HepG2 (cell line): ENCODE results near the gene LENEP. TPM values are rescaled to one million over a fixed set of nuclear protein-coding genes. Genes with fewer than 3 reads are reported as not detected.

Experiments
- ATF1 ChIP-seq: IDR thresholded peaks from 2 replicates; pipeline ENCODE4 v1.6.1; 2016; ENCODE audit warnings: mild to moderate bottlenecking, control low read depth
- SP2 ChIP-seq: sonication (generic); formaldehyde crosslinking; IDR thresholded peaks from 2 replicates; pipeline ENCODE4 v1.5.1; 2020; ENCODE audit warnings: mild to moderate bottlenecking, missing genetic modification reagents
- ZBTB7A ChIP-seq: sonication (generic); formaldehyde crosslinking; IDR thresholded peaks from 2 replicates; pipeline ENCODE4 v1.8.0; 2022; ENCODE audit warnings: mild to moderate bottlenecking, missing genetic modification reagents
- ZNF232 ChIP-seq: sonication (generic); formaldehyde crosslinking; IDR thresholded peaks from 2 replicates; pipeline ENCODE4 v1.4.0; 2020; ENCODE audit warnings: missing genetic modification reagents, borderline replicate concordance
- ZNF775 ChIP-seq: sonication (generic); formaldehyde crosslinking; IDR thresholded peaks from 2 replicates; pipeline ENCODE4 v1.4.0; 2020; ENCODE audit warnings: missing genetic modification reagents, mild to moderate bottlenecking, moderate library complexity, borderline replicate concordance
- polyA plus RNA-seq, 8 experiments: library from polyadenylated mRNA; depleted of rRNA in 3 of 8; stranded (reverse) in 7 of 8; unstranded in 1 of 8; fragments of >200 nt; fragmentation: Illumina TruSeq in 4 of 8; extraction: Trizol in 4 of 8; gene quantifications; 2 replicates each; pipeline versions ENCODE4 v1.2.1 to v1.2.3, GENCODE V29; 2011 to 2016; ENCODE audit warnings: low read depth in 4 of 8, missing spikeins in 1 of 8, mixed read lengths in 1 of 8; ENCODE audit not compliant: insufficient read depth in 1 of 8
- total RNA-seq, 5 experiments: library from RNA; depleted of rRNA; stranded (reverse); fragments of >200 nt; fragmentation: Illumina TruSeq; extraction: Trizol; gene quantifications; 2 replicates each; pipeline ENCODE4 v1.2.3, GENCODE V29; 2016; ENCODE audit warnings: low read depth in 1 of 5
- TF ChIP-seq, protein P1 (sequence below): sonication (generic); formaldehyde crosslinking; IDR thresholded peaks from 2 replicates; pipeline ENCODE4 v1.5.0; 2020; ENCODE audit warnings: mild to moderate bottlenecking, missing genetic modification reagents
- TF ChIP-seq, protein P2 (sequence below): sonication (generic); formaldehyde crosslinking; IDR thresholded peaks from 2 replicates; pipeline ENCODE4 v1.4.0; 2020; ENCODE audit warnings: missing genetic modification reagents
- TF ChIP-seq, protein P3 (sequence below): sonication (generic); formaldehyde crosslinking; IDR thresholded peaks from 2 replicates; pipeline ENCODE4 v1.9.0; 2022; ENCODE audit warnings: missing genetic modification reagents, mild to moderate bottlenecking, borderline replicate concordance
- TF ChIP-seq, protein P4 (sequence below): sonication (generic); formaldehyde crosslinking; IDR thresholded peaks from 2 replicates; pipeline ENCODE4 v1.9.0; 2021; ENCODE audit warnings: missing genetic modification reagents, borderline replicate concordance
- TF ChIP-seq, protein P5 (sequence below): IDR thresholded peaks from 2 replicates; pipeline ENCODE4 v1.6.1; 2016; ENCODE audit warnings: low read depth, missing genetic modification reagents, missing compliant biosample characterization

LENEP gene
- total and polyA plus RNA-seq, 2 of the 13 experiments (the other 11 are each of a cell fraction or from before 2014, with no cell fraction given) = 0.29 TPM; not detected in 1

DNA sequence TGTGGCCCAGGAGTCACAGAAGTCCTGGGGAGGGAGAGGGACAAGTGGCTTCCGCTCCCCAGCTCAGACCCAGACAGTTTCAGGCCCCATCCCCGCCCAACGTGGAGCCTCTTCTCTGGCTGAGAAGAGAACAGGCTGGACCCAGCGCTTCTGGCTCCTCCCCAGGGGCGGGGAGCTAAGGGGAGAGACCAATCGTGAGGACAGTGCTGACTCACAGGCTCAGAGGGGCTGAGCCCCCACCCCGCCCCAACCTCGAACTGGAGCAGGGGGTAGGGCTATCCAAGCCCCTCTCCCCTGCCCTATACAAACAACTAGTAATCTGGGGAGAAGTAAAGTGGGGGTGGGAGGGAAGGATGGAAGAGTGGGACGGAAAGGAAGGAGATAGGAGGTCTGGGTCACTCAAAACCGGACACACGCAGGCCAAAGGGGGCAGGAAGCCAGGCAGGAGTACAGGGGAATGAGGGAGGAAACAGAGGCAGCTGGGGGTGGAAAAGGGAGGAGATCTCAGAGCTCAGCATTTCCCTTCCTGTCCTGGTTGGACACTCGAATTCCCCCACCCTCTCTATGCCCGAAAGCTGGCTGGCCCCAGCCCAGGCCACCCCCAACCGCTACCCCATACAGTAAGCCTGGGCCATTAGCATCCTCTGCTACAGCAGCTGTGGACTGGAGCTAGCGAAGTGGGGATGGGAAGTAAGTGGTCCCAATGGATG, 22.6 kb upstream of the LENEP start, which contains the start of gene SHC1 (continued):
- no peak for TF ChIP-seq ZNF232 (CRISPR knock-in tag)
- peak; percentile 44; the same call in 1 of the 2 replicates for TF ChIP-seq ATF1 (CRISPR knock-in tag)
- TF ChIP-seq, protein P1, sequence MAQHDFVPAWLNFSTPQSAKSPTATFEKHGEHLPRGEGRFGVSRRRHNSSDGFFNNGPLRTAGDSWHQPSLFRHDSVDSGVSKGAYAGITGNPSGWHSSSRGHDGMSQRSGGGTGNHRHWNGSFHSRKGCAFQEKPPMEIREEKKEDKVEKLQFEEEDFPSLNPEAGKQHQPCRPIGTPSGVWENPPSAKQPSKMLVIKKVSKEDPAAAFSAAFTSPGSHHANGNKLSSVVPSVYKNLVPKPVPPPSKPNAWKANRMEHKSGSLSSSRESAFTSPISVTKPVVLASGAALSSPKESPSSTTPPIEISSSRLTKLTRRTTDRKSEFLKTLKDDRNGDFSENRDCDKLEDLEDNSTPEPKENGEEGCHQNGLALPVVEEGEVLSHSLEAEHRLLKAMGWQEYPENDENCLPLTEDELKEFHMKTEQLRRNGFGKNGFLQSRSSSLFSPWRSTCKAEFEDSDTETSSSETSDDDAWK (CRISPR knock-in tag) = no peak
- TF ChIP-seq ZBTB7A = peak; percentile 75; the same call in 1 of the 2 replicates
- TF ChIP-seq, protein P2, sequence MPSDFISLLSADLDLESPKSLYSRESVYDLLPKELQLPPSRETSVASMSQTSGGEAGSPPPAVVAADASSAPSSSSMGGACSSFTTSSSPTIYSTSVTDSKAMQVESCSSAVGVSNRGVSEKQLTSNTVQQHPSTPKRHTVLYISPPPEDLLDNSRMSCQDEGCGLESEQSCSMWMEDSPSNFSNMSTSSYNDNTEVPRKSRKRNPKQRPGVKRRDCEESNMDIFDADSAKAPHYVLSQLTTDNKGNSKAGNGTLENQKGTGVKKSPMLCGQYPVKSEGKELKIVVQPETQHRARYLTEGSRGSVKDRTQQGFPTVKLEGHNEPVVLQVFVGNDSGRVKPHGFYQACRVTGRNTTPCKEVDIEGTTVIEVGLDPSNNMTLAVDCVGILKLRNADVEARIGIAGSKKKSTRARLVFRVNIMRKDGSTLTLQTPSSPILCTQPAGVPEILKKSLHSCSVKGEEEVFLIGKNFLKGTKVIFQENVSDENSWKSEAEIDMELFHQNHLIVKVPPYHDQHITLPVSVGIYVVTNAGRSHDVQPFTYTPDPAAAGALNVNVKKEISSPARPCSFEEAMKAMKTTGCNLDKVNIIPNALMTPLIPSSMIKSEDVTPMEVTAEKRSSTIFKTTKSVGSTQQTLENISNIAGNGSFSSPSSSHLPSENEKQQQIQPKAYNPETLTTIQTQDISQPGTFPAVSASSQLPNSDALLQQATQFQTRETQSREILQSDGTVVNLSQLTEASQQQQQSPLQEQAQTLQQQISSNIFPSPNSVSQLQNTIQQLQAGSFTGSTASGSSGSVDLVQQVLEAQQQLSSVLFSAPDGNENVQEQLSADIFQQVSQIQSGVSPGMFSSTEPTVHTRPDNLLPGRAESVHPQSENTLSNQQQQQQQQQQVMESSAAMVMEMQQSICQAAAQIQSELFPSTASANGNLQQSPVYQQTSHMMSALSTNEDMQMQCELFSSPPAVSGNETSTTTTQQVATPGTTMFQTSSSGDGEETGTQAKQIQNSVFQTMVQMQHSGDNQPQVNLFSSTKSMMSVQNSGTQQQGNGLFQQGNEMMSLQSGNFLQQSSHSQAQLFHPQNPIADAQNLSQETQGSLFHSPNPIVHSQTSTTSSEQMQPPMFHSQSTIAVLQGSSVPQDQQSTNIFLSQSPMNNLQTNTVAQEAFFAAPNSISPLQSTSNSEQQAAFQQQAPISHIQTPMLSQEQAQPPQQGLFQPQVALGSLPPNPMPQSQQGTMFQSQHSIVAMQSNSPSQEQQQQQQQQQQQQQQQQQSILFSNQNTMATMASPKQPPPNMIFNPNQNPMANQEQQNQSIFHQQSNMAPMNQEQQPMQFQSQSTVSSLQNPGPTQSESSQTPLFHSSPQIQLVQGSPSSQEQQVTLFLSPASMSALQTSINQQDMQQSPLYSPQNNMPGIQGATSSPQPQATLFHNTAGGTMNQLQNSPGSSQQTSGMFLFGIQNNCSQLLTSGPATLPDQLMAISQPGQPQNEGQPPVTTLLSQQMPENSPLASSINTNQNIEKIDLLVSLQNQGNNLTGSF (CRISPR knock-in tag) = no peak
- TF ChIP-seq SP2 (CRISPR knock-in tag) = peak; percentile 41; the same call in 1 of the 2 replicates
- TF ChIP-seq, protein P3, sequence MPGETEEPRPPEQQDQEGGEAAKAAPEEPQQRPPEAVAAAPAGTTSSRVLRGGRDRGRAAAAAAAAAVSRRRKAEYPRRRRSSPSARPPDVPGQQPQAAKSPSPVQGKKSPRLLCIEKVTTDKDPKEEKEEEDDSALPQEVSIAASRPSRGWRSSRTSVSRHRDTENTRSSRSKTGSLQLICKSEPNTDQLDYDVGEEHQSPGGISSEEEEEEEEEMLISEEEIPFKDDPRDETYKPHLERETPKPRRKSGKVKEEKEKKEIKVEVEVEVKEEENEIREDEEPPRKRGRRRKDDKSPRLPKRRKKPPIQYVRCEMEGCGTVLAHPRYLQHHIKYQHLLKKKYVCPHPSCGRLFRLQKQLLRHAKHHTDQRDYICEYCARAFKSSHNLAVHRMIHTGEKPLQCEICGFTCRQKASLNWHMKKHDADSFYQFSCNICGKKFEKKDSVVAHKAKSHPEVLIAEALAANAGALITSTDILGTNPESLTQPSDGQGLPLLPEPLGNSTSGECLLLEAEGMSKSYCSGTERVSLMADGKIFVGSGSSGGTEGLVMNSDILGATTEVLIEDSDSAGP (CRISPR knock-in tag) = peak; percentile 21; the same call in 1 of the 2 replicates
- TF ChIP-seq ZNF775 = no peak
- TF ChIP-seq, protein P4, sequence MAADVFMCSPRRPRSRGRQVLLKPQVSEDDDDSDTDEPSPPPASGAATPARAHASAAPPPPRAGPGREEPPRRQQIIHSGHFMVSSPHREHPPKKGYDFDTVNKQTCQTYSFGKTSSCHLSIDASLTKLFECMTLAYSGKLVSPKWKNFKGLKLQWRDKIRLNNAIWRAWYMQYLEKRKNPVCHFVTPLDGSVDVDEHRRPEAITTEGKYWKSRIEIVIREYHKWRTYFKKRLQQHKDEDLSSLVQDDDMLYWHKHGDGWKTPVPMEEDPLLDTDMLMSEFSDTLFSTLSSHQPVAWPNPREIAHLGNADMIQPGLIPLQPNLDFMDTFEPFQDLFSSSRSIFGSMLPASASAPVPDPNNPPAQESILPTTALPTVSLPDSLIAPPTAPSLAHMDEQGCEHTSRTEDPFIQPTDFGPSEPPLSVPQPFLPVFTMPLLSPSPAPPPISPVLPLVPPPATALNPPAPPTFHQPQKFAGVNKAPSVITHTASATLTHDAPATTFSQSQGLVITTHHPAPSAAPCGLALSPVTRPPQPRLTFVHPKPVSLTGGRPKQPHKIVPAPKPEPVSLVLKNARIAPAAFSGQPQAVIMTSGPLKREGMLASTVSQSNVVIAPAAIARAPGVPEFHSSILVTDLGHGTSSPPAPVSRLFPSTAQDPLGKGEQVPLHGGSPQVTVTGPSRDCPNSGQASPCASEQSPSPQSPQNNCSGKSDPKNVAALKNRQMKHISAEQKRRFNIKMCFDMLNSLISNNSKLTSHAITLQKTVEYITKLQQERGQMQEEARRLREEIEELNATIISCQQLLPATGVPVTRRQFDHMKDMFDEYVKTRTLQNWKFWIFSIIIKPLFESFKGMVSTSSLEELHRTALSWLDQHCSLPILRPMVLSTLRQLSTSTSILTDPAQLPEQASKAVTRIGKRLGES = no peak
- TF ChIP-seq, protein P5, sequence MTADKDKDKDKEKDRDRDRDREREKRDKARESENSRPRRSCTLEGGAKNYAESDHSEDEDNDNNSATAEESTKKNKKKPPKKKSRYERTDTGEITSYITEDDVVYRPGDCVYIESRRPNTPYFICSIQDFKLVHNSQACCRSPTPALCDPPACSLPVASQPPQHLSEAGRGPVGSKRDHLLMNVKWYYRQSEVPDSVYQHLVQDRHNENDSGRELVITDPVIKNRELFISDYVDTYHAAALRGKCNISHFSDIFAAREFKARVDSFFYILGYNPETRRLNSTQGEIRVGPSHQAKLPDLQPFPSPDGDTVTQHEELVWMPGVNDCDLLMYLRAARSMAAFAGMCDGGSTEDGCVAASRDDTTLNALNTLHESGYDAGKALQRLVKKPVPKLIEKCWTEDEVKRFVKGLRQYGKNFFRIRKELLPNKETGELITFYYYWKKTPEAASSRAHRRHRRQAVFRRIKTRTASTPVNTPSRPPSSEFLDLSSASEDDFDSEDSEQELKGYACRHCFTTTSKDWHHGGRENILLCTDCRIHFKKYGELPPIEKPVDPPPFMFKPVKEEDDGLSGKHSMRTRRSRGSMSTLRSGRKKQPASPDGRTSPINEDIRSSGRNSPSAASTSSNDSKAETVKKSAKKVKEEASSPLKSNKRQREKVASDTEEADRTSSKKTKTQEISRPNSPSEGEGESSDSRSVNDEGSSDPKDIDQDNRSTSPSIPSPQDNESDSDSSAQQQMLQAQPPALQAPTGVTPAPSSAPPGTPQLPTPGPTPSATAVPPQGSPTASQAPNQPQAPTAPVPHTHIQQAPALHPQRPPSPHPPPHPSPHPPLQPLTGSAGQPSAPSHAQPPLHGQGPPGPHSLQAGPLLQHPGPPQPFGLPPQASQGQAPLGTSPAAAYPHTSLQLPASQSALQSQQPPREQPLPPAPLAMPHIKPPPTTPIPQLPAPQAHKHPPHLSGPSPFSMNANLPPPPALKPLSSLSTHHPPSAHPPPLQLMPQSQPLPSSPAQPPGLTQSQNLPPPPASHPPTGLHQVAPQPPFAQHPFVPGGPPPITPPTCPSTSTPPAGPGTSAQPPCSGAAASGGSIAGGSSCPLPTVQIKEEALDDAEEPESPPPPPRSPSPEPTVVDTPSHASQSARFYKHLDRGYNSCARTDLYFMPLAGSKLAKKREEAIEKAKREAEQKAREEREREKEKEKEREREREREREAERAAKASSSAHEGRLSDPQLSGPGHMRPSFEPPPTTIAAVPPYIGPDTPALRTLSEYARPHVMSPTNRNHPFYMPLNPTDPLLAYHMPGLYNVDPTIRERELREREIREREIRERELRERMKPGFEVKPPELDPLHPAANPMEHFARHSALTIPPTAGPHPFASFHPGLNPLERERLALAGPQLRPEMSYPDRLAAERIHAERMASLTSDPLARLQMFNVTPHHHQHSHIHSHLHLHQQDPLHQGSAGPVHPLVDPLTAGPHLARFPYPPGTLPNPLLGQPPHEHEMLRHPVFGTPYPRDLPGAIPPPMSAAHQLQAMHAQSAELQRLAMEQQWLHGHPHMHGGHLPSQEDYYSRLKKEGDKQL (CRISPR knock-in tag) = no peak
